Retinal pigment epithelial cell (primary cell): ENCODE data around the gene POLG2.

Experiments used
- DNase-seq: peaks from one replicate; pipeline ENCODE4 v3.0.0-alpha.2; 2010; ENCODE audit warnings: low read depth
- H3K4me3 ChIP-seq: 2 replicates; pipeline ENCODE4 v1.5.1; 2011; ENCODE audit warnings: mild to moderate bottlenecking, low read length, control low read depth, moderate library complexity
- TF ChIP-seq, protein P1 (sequence below): conservative IDR thresholded peaks from 2 replicates; pipeline ENCODE4 v1.5.1; 2011; ENCODE audit warnings: low read depth, low read length, control low read depth, inconsistent platforms

POLG2 gene

DNA sequence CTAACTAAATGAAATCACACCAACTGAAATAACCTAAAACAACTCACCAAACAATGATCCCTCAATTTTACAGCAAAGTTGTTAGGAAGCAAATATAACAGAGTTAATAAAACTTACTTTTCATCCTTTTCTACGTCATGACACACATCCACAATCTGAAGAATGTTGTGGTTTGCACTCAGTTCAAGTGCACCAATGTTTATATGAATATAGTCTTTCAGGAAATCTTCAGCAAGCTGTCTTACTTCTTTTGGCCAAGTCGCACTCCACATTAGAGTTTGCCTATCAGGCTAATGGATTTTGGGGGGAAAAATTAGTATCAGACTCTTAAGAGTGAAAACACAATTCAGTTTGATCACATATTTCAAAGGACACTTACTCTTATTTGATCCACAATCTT lies 6.0 kb upstream of the POLG2 start:
- DNase-seq: no peak
- TF ChIP-seq, protein P1, sequence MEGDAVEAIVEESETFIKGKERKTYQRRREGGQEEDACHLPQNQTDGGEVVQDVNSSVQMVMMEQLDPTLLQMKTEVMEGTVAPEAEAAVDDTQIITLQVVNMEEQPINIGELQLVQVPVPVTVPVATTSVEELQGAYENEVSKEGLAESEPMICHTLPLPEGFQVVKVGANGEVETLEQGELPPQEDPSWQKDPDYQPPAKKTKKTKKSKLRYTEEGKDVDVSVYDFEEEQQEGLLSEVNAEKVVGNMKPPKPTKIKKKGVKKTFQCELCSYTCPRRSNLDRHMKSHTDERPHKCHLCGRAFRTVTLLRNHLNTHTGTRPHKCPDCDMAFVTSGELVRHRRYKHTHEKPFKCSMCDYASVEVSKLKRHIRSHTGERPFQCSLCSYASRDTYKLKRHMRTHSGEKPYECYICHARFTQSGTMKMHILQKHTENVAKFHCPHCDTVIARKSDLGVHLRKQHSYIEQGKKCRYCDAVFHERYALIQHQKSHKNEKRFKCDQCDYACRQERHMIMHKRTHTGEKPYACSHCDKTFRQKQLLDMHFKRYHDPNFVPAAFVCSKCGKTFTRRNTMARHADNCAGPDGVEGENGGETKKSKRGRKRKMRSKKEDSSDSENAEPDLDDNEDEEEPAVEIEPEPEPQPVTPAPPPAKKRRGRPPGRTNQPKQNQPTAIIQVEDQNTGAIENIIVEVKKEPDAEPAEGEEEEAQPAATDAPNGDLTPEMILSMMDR: no peak
- H3K4me3 ChIP-seq: no peak overlapping the region

DNA sequence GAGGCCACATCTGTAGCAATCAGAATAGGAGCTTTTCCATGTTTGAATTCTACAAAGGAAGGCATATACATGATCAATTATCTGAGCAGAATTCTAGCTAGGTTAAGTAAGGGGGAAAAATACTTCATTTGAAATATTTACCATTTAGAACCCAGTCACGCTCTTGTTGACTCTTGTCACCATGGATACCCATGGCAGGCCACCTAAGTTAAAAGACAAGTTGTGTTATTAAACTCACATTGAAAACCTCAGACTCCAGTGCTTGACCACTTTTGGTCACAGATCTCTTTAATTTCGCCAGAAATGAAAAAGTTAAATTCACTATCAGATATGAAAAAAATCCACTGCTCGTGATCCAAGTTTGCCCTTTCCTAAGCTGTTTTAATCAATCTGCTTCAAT lies 5.2 kb upstream of the POLG2 start:
- no peak for DNase-seq
- TF ChIP-seq, protein P1: no peak
- H3K4me3 ChIP-seq: no peak overlapping the region

DNA sequence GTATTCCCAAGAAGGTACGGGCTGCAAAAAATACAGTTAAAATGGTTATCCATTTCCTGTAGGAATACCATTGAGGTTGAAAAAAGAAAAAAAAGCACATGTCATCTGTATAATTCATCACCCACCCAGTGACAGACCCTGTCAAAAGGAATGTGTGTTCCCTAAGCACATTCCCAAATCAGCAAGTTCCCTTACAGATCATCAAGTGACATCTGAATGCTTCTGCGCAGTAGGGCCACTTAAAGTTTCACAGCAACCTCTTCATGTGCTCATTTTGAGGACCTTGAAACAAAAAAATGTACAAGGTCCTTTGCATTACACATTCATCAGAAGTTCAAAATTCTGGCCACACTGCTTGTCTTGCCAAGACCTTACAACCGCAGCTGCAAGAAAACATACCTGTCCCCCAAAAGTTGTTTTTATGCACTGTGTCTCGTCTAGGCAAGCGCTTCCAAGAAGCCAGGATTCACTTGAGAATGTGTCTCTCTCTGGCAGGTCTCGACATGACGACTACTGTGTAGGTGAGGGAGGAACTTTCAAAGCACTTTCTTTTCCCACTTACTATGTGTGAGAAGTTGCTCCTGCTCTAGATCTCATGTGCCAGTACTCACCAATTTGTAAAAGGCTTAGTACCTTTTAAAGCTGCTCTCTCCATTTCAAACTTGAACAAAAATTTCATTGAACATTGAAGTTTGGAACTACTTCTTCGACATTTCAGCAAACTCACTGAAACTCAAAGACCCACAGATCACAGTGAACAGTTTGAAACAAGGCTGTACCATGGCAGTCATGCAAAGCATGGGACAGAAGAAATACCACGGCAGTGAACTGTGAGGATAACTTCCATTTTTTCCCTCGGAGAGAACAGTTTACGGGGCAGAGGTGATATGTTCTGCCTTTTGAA lies 4.3 kb upstream of the POLG2 start:
- DNase-seq: no peak
- TF ChIP-seq, protein P1: no peak

DNA sequence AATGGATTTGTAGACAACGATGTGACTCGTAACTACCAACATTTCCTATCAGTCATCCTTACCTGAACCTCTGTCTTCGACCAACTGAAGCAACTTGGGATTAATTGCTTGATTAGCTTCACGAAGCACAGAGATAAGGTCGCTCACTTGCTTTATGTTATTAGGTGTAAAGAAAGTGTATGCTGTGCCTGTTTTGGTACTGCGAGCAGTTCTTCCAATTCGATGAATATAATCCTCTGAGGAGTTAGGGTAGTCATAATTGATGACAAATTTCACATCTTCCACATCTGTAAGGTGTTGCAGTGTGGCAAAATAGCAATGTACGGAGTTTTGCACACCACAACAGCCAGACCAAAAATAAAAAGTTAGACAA lies 3.6 kb upstream of the POLG2 start:
- TF ChIP-seq, protein P1: no peak
- no peak overlapping the region for H3K4me3 ChIP-seq
- no peak for DNase-seq

More for the DNA sequence above, 4.3 kb upstream of the POLG2 start:
- no peak overlapping the region for H3K4me3 ChIP-seq

DNA sequence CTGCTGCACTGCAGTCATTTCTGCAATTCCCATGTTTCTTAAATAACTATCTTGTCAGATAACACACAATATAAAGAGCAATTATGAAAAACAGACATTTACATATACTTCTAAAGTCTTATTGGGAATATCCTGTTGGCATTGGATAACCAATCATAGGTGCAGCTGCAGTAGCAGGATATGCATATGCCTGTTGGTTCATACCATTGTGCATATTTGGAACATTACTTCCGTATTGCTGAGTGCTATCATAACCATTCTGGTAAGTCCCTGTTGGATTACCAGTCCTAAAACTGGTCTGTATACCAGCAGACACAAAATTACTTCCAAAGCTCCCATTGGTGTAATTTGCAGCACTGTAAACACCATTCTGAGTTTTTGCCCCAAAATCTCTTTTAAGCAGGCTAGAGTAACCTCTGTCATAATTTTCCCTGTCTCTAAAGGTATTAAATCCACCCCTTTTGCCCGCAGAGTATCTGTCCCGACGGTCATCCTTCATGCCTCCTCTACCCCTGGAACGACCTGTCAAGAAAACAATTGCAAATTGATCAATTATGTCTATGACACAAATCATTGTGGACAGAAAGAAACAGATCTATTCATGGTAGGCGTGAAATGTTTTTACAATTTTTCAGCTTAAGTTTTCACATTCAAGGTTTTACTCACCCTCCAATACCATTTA lies 3.1 kb upstream of the POLG2 start:
- no peak for DNase-seq
- H3K4me3 ChIP-seq: no peak overlapping the region

DNA sequence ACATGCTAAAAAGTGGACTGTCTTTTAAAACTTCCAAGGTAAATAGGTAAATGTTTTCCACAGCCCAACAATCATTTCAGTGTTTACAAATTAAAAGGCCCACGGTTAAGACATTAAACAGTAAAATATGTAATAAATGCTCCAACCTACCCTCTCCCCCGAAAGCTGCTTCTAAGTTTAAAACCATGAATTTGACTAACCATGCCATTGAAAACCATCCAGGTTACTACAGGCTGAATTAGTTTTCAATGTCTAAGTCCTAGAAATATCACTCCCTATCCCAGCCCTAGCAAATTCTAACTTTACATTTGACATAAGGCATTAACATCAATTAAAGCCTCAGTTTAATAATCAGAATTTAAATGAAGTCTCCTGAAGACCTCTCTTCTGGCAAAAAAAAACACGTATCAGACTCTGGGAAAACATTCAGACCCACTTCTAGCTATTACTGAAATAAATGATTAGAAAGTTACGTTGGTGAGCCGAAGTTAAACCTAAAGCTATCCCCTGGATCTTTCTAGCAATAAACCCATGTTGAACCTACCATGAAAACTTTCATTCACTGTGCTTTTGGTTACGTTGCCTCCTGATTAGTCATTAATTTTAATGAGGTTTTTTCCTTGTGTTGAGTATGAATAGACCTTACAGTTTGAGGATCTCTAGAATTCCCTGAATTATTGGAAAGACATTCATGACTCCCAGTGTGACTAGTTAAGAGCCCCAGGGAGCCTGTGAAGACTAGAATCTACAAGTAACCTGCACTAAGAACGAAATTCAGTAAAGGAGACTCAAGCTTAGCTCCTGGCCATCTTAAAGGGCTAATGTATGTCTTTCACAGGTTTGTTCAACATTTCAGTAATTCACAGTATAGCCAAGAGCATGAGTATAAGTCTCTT lies 1.7 kb upstream of the POLG2 start:
- DNase-seq: no peak
- TF ChIP-seq, protein P1: no peak
- no peak overlapping the region for H3K4me3 ChIP-seq

More for the DNA sequence above, 3.1 kb upstream of the POLG2 start:
- TF ChIP-seq, protein P1: no peak
